HEK293 (cell line): Measurements from ENCODE around the gene PIP4K2A.

Experiments used
- CTCF ChIA-PET: fragments of 350-600 bp; formaldehyde crosslinking; extraction: SDS; loops from one replicate; lab custom pipeline; 2021; ENCODE audit warnings: antibody characterized with exemption; lab: Yijun Ruan, JAX
- POLR2A ChIA-PET: fragments of 300-600 bp; formaldehyde crosslinking; extraction: SDS; loops from one replicate; lab custom pipeline; 2020; ENCODE audit warnings: antibody characterized with exemption, inconsistent platforms; lab: Yijun Ruan, JAX
- H3K27ac ChIP-seq: fragments of 200-500 bp; sonication (Bioruptor generic); 2 replicates; pipeline ENCODE4 v1.5.1; 2014; ENCODE audit warnings: low read depth, low read length, control low read depth, inconsistent platforms; ENCODE audit errors: extremely low read depth
- H3K36me3 ChIP-seq, 2 experiments: fragments of 200-500 bp in 1 of 2; sonication (Bioruptor generic) in 1 of 2; 1 replicate in 1 of 2; 2 replicates in 1 of 2; pipeline ENCODE4 v1.5.1; 2014 to 2017; ENCODE audit warnings: inconsistent platforms in 2 of 2, low read length in 2 of 2; ENCODE audit not compliant: control insufficient read depth in 2 of 2, insufficient read depth in 1 of 2
- H3K4me1 ChIP-seq: fragments of 200-500 bp; sonication (Bioruptor generic); 2 replicates; pipeline ENCODE4 v1.5.1; 2014; ENCODE audit warnings: mild to moderate bottlenecking, low read length, inconsistent platforms; ENCODE audit not compliant: control insufficient read depth, insufficient read depth
- H3K4me3 ChIP-seq: 2 replicates; pipeline ENCODE4 v1.5.1; 2011; ENCODE audit warnings: low read depth, mild to moderate bottlenecking, control low read depth, low read length, moderate library complexity
- H3K9me3 ChIP-seq: fragments of 200-500 bp; sonication (Bioruptor generic); 2 replicates; pipeline ENCODE4 v1.5.1; 2014; ENCODE audit warnings: low read depth, low read length, inconsistent platforms; ENCODE audit not compliant: control insufficient read depth, insufficient read depth
- ATF2 ChIP-seq: fragments of 450-650 bp; formaldehyde crosslinking; IDR thresholded peaks from 2 replicates; pipeline ENCODE4 v1.5.1; 2016; ENCODE audit warnings: missing biosample characterization, missing genetic modification characterization, low read depth
- KLF1 ChIP-seq: fragments of 450-650 bp; formaldehyde crosslinking; IDR thresholded peaks from 2 replicates; pipeline ENCODE4 v1.5.1; 2016; ENCODE audit warnings: missing biosample characterization, missing genetic modification characterization
- SETDB1 ChIP-seq: IDR thresholded peaks from one replicate; pipeline ENCODE4 v1.6.1; 2017; ENCODE audit warnings: mild to moderate bottlenecking, low read length, moderate library complexity, mixed read lengths; ENCODE audit not compliant: insufficient read length
- SP3 ChIP-seq: fragments of 450-650 bp; formaldehyde crosslinking; IDR thresholded peaks from 2 replicates; pipeline ENCODE4 v1.5.1; 2016; ENCODE audit warnings: missing biosample characterization, missing genetic modification characterization
- TRIM28 ChIP-seq: IDR thresholded peaks from 2 replicates; pipeline ENCODE4 v1.6.1; 2011; ENCODE audit warnings: low read length, control low read depth, borderline replicate concordance
- ZBTB21 ChIP-seq: fragments of 450-650 bp; formaldehyde crosslinking; IDR thresholded peaks from 2 replicates; pipeline ENCODE4 v1.5.1; 2017; ENCODE audit warnings: missing biosample characterization, missing genetic modification characterization
- ZBTB26 ChIP-seq: fragments of 450-650 bp; formaldehyde crosslinking; optimal IDR thresholded peaks from 2 replicates; pipeline ENCODE3; 2016; ENCODE audit warnings: missing biosample characterization, mild to moderate bottlenecking, missing genetic modification characterization
- ZFP41 ChIP-seq: fragments of 450-650 bp; formaldehyde crosslinking; IDR thresholded peaks from 2 replicates; pipeline ENCODE4 v1.5.1; 2016; ENCODE audit warnings: missing biosample characterization, missing genetic modification characterization, borderline replicate concordance
- ZNF112 ChIP-seq: fragments of 450-650 bp; formaldehyde crosslinking; IDR thresholded peaks from 2 replicates; pipeline ENCODE4 v1.5.0; 2017; ENCODE audit warnings: missing biosample characterization, missing genetic modification characterization
- ZNF132 ChIP-seq: fragments of 450-650 bp; formaldehyde crosslinking; IDR thresholded peaks from 2 replicates; pipeline ENCODE4 v1.5.1; 2017; ENCODE audit warnings: missing biosample characterization, missing genetic modification characterization, borderline replicate concordance
- ZNF138 ChIP-seq: fragments of 450-650 bp; formaldehyde crosslinking; IDR thresholded peaks from 2 replicates; pipeline ENCODE4 v1.5.1; 2016; ENCODE audit warnings: missing biosample characterization, missing genetic modification characterization, borderline replicate concordance
- ZNF146 ChIP-seq: fragments of 450-650 bp; formaldehyde crosslinking; IDR thresholded peaks from 2 replicates; pipeline ENCODE4 v1.5.1; 2016; ENCODE audit warnings: missing biosample characterization, missing genetic modification characterization
- ZNF214 ChIP-seq: fragments of 450-650 bp; formaldehyde crosslinking; IDR thresholded peaks from 2 replicates; pipeline ENCODE4 v1.5.1; 2017; ENCODE audit warnings: missing biosample characterization, mild to moderate bottlenecking, missing genetic modification characterization, borderline replicate concordance
- ZNF433 ChIP-seq: fragments of 450-650 bp; formaldehyde crosslinking; IDR thresholded peaks from 2 replicates; pipeline ENCODE4 v1.5.1; 2016; ENCODE audit warnings: missing biosample characterization, missing genetic modification characterization, low read depth
- ZNF501 ChIP-seq: fragments of 450-650 bp; formaldehyde crosslinking; IDR thresholded peaks from 2 replicates; pipeline ENCODE4 v1.5.1; 2016; ENCODE audit warnings: missing biosample characterization, missing genetic modification characterization
- ZNF529 ChIP-seq: fragments of 450-650 bp; formaldehyde crosslinking; IDR thresholded peaks from 2 replicates; pipeline ENCODE4 v1.5.1; 2017; ENCODE audit warnings: missing genetic modification characterization, missing biosample characterization; ENCODE audit not compliant: insufficient replicate concordance
- ZNF560 ChIP-seq: fragments of 450-650 bp; formaldehyde crosslinking; IDR thresholded peaks from 2 replicates; pipeline ENCODE4 v1.5.1; 2017; ENCODE audit warnings: missing biosample characterization, missing genetic modification characterization, borderline replicate concordance
- ZNF664 ChIP-seq: fragments of 450-650 bp; formaldehyde crosslinking; IDR thresholded peaks from 2 replicates; pipeline ENCODE4 v1.5.1; 2016; ENCODE audit warnings: missing biosample characterization, missing genetic modification characterization
- ZNF670 ChIP-seq: fragments of 450-650 bp; formaldehyde crosslinking; IDR thresholded peaks from 2 replicates; pipeline ENCODE4 v1.5.1; 2016; ENCODE audit warnings: missing biosample characterization, missing genetic modification characterization, low read depth
- ZSCAN18 ChIP-seq: fragments of 450-650 bp; formaldehyde crosslinking; IDR thresholded peaks from 2 replicates; pipeline ENCODE4 v1.5.1; 2016; ENCODE audit warnings: missing biosample characterization, missing genetic modification characterization
- TF ChIP-seq, protein P1 (sequence below): fragments of 450-650 bp; formaldehyde crosslinking; IDR thresholded peaks from 2 replicates; pipeline ENCODE4 v1.5.1; 2016; ENCODE audit warnings: missing biosample characterization, missing genetic modification characterization
- TF ChIP-seq, protein P2 (sequence below): fragments of 450-650 bp; formaldehyde crosslinking; IDR thresholded peaks from 2 replicates; pipeline ENCODE4 v1.5.1; 2016; ENCODE audit warnings: missing biosample characterization, missing genetic modification characterization
- TF ChIP-seq, protein P3 (sequence below): fragments of 450-650 bp; formaldehyde crosslinking; IDR thresholded peaks from 2 replicates; pipeline ENCODE4 v1.5.1; 2017; ENCODE audit warnings: missing biosample characterization, missing genetic modification characterization

PIP4K2A gene

GRCh38 chr10:22657566-22658225 lies 56.7 kb downstream of the PIP4K2A start:
- POLR2A ChIA-PET, result no interaction called here
- no peak for TF ChIP-seq ZNF132 (tag by site-specific recombination)
- TF ChIP-seq ZNF146 (tag by site-specific recombination), result no peak
- TF ChIP-seq ZFP41 (tag by site-specific recombination), result no peak
- TF ChIP-seq ZNF560 (tag by site-specific recombination), result no peak
- no peak for TF ChIP-seq TRIM28
- no peak for TF ChIP-seq ZNF433 (tag by site-specific recombination)
- no peak for TF ChIP-seq SP3 (tag by site-specific recombination)

DNA sequence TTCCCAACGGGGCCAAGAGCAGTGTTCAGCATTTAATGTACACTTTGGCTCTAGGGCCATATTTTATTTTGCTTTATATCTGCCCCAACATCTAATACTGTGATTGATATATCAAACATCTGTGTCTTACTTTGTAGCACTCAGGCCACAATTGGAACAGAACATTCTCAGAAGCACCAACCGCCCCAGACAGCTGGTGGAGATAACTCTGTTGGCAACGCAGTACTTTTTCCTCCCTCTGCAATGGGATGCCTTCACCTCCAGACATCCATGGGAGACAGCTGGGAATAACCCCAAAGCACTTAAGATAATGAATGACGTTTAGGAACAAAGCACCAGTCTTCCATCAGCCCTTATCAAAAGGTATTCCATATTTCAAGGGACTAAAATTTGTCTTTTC lies 57.4 kb downstream of the PIP4K2A start:
- Histone ChIP-seq H3K36me3 (no peaks in the 10 kb centered on the region), H3K4me1 (peaks cover 8% of the 10 kb centered on the region; the same call in 1 of the 2 replicates), H3K27ac (no peak overlapping the region), H3K9me3 (no peaks in the 10 kb centered on the region), H3K4me3 (no peak overlapping the region)
- CTCF ChIA-PET, result interaction anchor here (1.5 kb wide), 1 partner anchor 9 kb away, joined by 6 read pairs; no protein-coding TSS in a partner anchor
- POLR2A ChIA-PET, result no interaction called here
- TF ChIP-seq ZNF138 (tag by site-specific recombination) (no peak), ZNF132 (tag by site-specific recombination) (no peak), ZNF664 (tag by site-specific recombination) (no peak), ZBTB26 (tag by site-specific recombination) (no peak), ZSCAN18 (tag by site-specific recombination) (no peak), ZNF146 (tag by site-specific recombination) (no peak), ZNF112 (tag by site-specific recombination) (no peak), ZNF501 (no peak), ZBTB21 (tag by site-specific recombination) (no peak)
- TF ChIP-seq, protein P1, sequence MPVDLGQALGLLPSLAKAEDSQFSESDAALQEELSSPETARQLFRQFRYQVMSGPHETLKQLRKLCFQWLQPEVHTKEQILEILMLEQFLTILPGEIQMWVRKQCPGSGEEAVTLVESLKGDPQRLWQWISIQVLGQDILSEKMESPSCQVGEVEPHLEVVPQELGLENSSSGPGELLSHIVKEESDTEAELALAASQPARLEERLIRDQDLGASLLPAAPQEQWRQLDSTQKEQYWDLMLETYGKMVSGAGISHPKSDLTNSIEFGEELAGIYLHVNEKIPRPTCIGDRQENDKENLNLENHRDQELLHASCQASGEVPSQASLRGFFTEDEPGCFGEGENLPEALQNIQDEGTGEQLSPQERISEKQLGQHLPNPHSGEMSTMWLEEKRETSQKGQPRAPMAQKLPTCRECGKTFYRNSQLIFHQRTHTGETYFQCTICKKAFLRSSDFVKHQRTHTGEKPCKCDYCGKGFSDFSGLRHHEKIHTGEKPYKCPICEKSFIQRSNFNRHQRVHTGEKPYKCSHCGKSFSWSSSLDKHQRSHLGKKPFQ, result no peak
- TF ChIP-seq, protein P2, sequence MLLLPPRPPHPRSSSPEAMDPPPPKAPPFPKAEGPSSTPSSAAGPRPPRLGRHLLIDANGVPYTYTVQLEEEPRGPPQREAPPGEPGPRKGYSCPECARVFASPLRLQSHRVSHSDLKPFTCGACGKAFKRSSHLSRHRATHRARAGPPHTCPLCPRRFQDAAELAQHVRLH (tag by site-specific recombination), result no peak

More at GRCh38 chr10:22657566-22658225, 56.7 kb downstream of the PIP4K2A start:
- no peak overlapping the region for H3K4me3 ChIP-seq
- H3K36me3 ChIP-seq, result no peaks in the 10 kb centered on the region
- CTCF ChIA-PET, result interaction anchor here (1.5 kb wide), 1 partner anchor 9 kb away, joined by 6 read pairs; no protein-coding TSS in a partner anchor
- H3K9me3 ChIP-seq, result no peaks in the 10 kb centered on the region
- H3K4me1 ChIP-seq, result peaks cover 8% of the 10 kb centered on the region; the same call in 1 of the 2 replicates
- H3K27ac ChIP-seq, result no peak overlapping the region

DNA sequence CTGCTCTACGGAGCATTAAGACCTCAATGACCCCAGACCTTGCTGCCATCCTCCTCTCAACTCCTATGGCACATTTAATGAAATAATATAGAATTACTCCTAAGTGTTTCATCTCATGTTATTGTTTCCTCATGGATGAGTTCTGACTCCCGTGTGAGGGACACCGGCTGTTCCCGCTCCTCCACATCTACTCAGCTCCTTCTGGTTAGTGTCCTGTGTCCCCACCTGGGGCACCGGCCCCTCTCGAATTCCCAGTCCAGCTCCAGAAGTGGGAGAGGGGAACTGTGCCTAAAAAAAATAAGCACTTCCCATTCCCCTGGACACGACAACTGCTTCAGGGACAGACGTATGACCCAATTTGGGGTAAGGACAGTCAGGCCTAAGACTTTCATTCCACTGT lies 58.3 kb downstream of the PIP4K2A start:
- Histone ChIP-seq H3K9me3 (no peaks in the 10 kb centered on the region), H3K36me3 (no peaks in the 10 kb centered on the region), H3K4me3 (no peak overlapping the region), H3K27ac (no peak overlapping the region), H3K4me1 (peaks cover 8% of the 10 kb centered on the region; the same call in 1 of the 2 replicates)
- CTCF ChIA-PET, result interaction anchor here (0.6 kb wide), 1 partner anchor 333 kb away, joined by 3 read pairs; no protein-coding TSS in a partner anchor
- POLR2A ChIA-PET, result no interaction called here
- TF ChIP-seq KLF1 (tag by site-specific recombination), result no peak
- no peak for TF ChIP-seq ZNF670 (tag by site-specific recombination)
- TF ChIP-seq, protein P3, sequence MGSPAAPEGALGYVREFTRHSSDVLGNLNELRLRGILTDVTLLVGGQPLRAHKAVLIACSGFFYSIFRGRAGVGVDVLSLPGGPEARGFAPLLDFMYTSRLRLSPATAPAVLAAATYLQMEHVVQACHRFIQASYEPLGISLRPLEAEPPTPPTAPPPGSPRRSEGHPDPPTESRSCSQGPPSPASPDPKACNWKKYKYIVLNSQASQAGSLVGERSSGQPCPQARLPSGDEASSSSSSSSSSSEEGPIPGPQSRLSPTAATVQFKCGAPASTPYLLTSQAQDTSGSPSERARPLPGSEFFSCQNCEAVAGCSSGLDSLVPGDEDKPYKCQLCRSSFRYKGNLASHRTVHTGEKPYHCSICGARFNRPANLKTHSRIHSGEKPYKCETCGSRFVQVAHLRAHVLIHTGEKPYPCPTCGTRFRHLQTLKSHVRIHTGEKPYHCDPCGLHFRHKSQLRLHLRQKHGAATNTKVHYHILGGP, result no peak
- TF ChIP-seq ZNF214, result no peak
- no peak for TF ChIP-seq ATF2 (tag by site-specific recombination)
- TF ChIP-seq ZNF138 (tag by site-specific recombination), result no peak
- no peak for TF ChIP-seq ZNF529 (tag by site-specific recombination)
- no peak for TF ChIP-seq SETDB1
